Endothelial cell of coronary artery (primary cell): ENCODE results near the gene DRAP1. TPM values are rescaled to one million over a fixed set of nuclear protein-coding genes. Genes with fewer than 3 reads are reported as not detected.

Experiments
- total RNA-seq: library from RNA; depleted of rRNA; stranded (reverse); fragments of >200 nt; gene quantifications from 2 replicates; pipeline ENCODE4 v1.2.3, GENCODE V29; 2014

The DRAP1 gene
- 215 and 233 TPM in 2 replicates for total RNA-seq

DNA sequence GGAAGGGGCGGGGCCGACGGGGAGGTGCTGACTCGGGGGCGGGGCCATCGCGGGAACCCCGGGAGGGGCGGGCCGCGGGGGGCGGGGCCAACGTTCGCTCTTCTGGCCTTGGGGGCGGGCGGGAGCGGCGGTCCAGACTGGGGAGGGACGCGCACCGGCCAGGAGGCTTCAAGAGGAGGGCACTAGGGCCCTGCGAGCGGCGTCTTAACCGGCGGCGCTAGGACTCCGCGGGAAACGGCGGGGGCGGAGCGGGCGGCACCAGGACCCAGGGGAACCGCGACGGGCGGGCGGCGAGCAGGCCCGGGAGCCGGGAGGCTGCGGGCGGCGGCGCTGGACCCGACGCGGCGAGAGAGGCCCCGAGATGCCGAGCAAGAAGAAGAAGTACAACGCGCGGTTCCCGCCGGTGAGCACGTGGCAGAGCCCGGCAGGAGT is at the start of gene DRAP1:
DRAP1 (plus strand) TSS at position 286 of the 432 bp plus-strand sequence; CDS start at position 362, 76 bp downstream.

GRCh38 chr11:65872586-65873317 is 46.5 kb upstream of the DRAP1 start, which contains the start of gene EFEMP2:
EFEMP2 (minus strand) TSS chr11:65872800; CDS start chr11:65872354, 446 bp downstream.

DNA sequence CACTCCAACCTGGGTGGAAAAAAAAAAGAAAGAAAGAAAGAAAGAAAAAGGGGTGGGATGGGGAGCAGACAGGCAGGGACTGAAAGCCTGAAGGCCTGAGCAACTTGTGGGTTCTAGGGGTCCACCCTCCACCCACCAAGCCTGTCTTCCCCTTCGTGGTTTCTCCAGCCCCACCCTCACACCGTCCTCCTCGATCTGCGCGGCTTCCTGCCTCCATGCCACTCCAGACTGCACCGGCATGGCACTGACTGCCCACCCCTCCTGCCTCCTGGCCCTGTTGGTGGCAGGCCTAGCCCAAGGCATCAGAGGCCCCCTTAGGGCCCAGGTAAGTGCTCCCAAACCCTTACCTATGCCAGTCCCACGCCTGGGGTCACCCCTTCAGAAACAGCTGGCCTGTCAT is 39.6 kb upstream of the DRAP1 start, which contains the start of gene CTSW:
CTSW (plus strand) TSS at position 221 of the 400 bp plus-strand sequence; CDS start at position 239, 18 bp downstream.

DNA sequence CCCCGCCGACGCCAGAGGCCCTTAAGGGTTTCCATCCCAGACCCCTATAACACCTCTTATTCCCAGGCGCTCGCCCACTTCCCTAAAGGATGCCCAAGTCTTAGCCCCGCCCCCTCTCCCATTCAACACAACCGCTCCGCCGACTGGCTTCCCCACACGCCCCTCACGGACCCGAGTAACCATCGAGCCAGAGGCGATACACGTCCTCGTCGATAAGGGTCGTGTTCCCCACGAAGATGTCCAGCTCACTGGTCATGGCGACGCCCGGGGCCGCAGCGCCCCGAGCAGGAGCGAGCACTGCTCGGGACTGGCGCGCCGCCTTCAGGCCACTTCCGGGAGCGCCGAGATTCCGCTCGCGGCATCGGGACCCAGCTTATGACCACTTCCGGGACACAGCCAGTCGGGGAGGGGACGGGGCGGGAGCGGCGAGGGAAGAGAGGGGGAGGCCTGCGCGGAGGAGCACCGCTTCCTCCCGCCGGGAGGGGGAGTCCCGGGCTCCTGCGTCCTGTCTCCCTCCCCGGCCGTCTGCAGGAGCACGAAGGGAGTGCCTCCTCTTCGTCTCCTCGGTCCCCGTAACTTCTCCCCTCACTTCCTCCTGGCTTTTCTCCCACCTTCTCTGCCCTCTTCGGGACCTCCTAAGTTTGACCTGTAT is 30.9 kb upstream of the DRAP1 start, which contains the start of gene FIBP:
FIBP (minus strand) TSS at position 309 of the 652 bp plus-strand sequence; CDS start at position 256, 53 bp downstream.

GRCh38 chr11:65890324-65891218 is 28.7 kb upstream of the DRAP1 start, which contains the start of gene CCDC85B:
CCDC85B (plus strand) TSS chr11:65890673; CDS start chr11:65890784, 111 bp downstream.

GRCh38 chr11:65900125-65900898 is 18.9 kb upstream of the DRAP1 start, which contains the start of gene FOSL1:
FOSL1 (minus strand) TSS chr11:65900388; CDS start chr11:65900339, 49 bp downstream.

DNA sequence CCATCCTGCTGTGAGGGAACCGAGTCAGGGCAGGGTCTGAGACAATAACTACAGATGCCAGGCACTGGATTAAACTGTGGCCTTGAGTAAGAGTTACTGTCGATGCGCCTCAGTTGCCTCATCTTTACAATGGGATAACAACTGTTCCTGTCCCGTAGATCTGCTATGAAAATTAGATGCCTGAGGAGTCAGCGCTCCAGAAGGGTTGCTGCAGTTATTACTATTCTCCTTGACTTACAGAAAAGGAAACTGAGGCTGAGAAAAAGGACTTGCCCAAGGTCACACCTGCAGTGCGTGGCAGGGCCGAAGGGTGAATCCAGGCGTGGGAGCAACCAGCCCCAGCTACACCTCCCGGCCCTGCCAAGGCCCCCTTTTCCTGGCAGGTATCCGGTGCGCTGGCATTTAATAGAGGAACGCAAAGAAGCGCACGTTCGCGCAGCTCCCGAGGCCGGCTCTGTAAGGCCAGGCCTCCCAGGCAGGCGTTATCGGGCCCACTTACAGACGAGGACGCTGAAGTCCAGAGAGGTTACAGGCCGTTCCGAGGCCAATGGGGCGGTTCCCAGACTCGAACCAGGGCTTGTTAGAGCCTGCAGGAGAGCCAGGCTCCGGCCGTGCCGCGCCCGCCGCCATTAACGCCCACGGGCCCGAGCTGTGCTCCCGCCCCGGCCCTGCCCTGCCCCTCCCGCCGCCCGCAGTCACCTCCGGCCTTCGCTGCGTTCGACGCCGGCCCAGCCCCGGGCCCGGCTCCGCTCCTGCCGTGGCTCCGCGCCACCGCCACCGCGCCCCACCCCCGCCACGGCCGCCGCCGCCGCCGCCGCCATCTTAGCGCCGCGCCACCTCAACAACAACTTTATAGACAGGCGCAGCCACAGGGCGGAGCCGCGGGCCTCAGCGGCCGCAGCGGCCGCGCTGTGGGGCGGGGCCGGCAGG is 750 bp upstream of the DRAP1 start, which contains the start of gene C11orf68:
C11orf68 (minus strand) TSS at position 852 of the 930 bp plus-strand sequence; CDS start at position 821, 31 bp downstream.

DNA sequence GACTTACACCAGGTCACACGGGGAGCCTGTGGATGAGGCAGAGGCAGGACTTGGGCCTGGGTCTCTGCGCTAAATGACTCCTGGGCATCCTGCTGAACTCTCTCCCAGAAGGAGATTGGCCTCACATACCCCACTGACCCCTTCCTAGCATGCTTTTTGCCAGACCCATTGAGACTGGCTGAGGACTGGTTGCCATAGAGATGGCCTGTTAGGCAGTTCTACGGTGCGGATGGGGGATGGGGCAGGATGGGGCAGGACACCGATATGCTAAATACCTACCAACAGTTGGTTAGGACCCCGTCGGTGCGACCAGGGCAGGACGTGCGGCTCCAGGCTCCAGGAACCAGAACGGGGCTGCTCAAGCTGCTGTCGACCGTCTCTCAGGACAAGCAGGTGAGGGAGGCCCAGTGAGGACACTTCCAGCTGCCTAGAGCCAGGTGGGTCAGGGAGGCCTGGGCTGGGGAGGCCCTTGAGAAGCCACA is 26.2 kb downstream of the DRAP1 start, which contains the start of gene TSGA10IP:
TSGA10IP (plus strand) TSS at position 51 of the 482 bp plus-strand sequence; CDS start at position 247, 196 bp downstream.

DNA sequence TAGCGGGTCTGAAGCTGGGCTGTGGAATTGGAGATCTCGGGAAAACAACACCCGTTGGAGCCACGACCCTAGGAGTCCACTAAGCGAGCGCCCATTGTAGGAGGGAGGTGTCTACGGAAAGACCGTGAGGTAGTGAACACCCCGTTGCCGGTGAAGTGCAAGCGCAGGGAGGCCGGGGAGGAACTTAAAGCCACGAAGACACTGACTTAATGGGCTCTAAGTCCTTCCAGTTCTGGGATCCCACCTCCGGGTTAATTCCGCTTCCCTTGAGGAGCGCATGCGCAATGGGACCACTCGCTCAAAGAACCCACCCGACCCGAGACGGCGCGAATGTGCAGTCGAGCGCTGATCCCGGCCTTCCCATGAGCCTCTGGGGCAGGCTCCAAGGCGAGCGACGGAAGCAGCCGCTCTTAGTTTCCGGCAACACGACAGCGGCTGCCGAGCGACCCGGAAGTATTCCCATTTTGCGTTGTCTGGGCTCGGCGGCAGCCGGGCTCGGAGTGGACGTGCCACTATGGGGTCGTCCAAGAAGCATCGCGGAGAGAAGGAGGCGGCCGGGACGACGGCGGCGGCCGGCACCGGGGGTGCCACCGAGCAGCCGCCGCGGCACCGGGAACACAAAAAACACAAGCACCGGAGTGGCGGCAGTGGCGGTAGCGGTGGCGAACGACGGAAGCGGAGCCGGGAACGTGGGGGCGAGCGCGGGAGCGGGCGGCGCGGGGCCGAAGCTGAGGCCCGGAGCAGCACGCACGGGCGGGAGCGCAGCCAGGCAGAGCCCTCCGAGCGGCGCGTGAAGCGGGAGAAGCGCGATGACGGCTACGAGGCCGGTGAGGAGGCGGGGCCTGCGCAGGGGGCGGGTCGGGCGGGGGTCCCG is 42.3 kb downstream of the DRAP1 start, which contains the start of gene SART1:
SART1 (plus strand) TSS at position 468 of the 874 bp plus-strand sequence; CDS start at position 515, 47 bp downstream.

Other genes starting within 250 kb of the DRAP1 start
- gene KAT5, start 207.2 kb upstream of the DRAP1 start, total RNA-seq = 37.5 and 39.5 TPM in 2 replicates
- 47.5 and 48.0 TPM in 2 replicates for gene RNASEH2C, start 198.6 kb upstream of the DRAP1 start, total RNA-seq
- gene AP5B1, start 138.4 kb upstream of the DRAP1 start, total RNA-seq = 5.5 and 8.0 TPM in 2 replicates
- gene OVOL1, start 132.4 kb upstream of the DRAP1 start, total RNA-seq = not detected in 2 replicates
- gene SNX32, start 85.5 kb upstream of the DRAP1 start, total RNA-seq = 0.36 and 0.38 TPM in 2 replicates
- 1,607 and 1,727 TPM in 2 replicates for gene CFL1, start 61.2 kb upstream of the DRAP1 start, total RNA-seq
- gene MUS81, start 59.0 kb upstream of the DRAP1 start, total RNA-seq = 43.1 and 58.9 TPM in 2 replicates
- 31.4 and 48.0 TPM in 2 replicates for gene EFEMP2, start 46.6 kb upstream of the DRAP1 start, total RNA-seq
- not detected in 2 replicates for gene CTSW, start 39.6 kb upstream of the DRAP1 start, total RNA-seq
- gene FIBP, start 31.0 kb upstream of the DRAP1 start, total RNA-seq = 156 and 220 TPM in 2 replicates
- gene CCDC85B, start 28.8 kb upstream of the DRAP1 start, total RNA-seq = 83.5 and 102 TPM in 2 replicates
- gene FOSL1, start 19.0 kb upstream of the DRAP1 start, total RNA-seq = 7.4 and 10.2 TPM in 2 replicates
- 11.2 and 19.3 TPM in 2 replicates for gene C11orf68, start 364 bp upstream of the DRAP1 start, total RNA-seq
- gene TSGA10IP, start 26.1 kb downstream of the DRAP1 start, total RNA-seq = under 0.01 TPM in 1 of 2 replicates, not detected in the other
- 64.8 TPM in 2 replicates for gene SART1, start 42.3 kb downstream of the DRAP1 start, total RNA-seq
- 32.8 and 37.5 TPM in 2 replicates for gene EIF1AD, start 82.7 kb downstream of the DRAP1 start, total RNA-seq
- 17.5 and 25.1 TPM in 2 replicates for gene BANF1, start 83.1 kb downstream of the DRAP1 start, total RNA-seq
- 0.09 and 0.56 TPM in 2 replicates for gene CST6, start 92.6 kb downstream of the DRAP1 start, total RNA-seq
- 0.09 TPM in 2 replicates for gene CATSPER1, start 107.1 kb downstream of the DRAP1 start, total RNA-seq
- not detected in 2 replicates for gene GAL3ST3, start 129.7 kb downstream of the DRAP1 start, total RNA-seq
- 106 and 108 TPM in 2 replicates for gene SF3B2, start 132.9 kb downstream of the DRAP1 start, total RNA-seq
- 18.6 and 39.6 TPM in 2 replicates for gene PACS1, start 150.8 kb downstream of the DRAP1 start, total RNA-seq